Cardiac fibroblast (primary cell): ENCODE results near the gene NMRAL1.

Experiments
- DNase-seq, 2 donors: peaks; one replicate each; pipeline versions ENCODE4 v3.0.0 to v3.0.0-alpha.2; 2010; ENCODE audit warnings: low read depth in 2 of 2
- H3K4me3 ChIP-seq, 2 donors: replicated peaks in 1 of 2; 1 replicate in 1 of 2; 2 replicates in 1 of 2; pipeline ENCODE4 v1.5.1; 2011; ENCODE audit warnings: low read depth in 2 of 2, low read length in 2 of 2, mild to moderate bottlenecking in 2 of 2, moderate library complexity in 1 of 2
- CTCF ChIP-seq: IDR thresholded peaks from one replicate; pipeline ENCODE4 v1.5.1; 2011; ENCODE audit warnings: low read depth, mild to moderate bottlenecking, low read length, inconsistent platforms

Gene NMRAL1

GRCh38 chr16:4443986-4444385 is 30.4 kb downstream of the NMRAL1 start:
- TF ChIP-seq CTCF: no peak

DNA sequence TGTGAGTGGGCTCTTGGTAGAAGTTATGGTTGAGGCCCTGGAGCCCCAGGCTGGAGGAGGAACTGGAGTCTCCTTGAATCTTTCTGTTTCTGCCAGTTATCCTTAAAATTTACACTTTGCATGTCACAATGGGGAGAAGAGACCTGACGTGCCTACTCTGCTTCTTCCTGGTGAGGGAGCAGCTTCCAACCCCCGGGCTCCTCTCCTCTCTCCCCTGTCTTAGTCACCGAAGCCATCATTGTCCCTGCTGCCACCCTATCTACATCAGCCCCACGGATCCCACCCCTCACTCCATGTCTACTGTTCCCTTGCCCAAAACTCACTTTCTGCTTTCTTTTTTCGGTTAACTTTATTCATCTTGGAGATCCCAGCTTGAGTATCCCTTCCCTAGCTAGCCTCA is 31.2 kb downstream of the NMRAL1 start:
- no peak for TF ChIP-seq CTCF
- DNase-seq: no peak
- H3K4me3 ChIP-seq: no peak overlapping the region

More at GRCh38 chr16:4443986-4444385, 30.4 kb downstream of the NMRAL1 start:
- H3K4me3 ChIP-seq: no peak overlapping the region
- DNase-seq: no peak

DNA sequence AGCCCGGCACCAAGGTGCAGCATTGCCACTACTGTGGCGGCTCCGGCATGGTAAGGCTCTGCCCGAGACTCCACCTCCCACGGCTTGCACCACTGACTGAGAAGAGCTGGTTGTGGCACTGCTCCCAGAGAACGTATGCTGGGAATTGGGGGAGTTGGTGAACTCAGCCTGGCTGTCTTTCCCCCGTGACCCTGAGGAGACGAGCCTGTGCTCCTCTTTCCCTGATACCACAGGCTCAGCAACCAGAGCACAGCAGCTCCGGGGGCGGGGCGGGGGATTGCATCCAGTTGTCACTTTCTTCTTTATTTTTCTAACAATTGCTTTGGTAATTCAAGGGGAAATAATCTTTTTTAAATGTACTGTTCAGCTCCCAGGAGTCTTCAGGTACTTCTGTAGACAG is 32.1 kb downstream of the NMRAL1 start:
- TF ChIP-seq CTCF: no peak

DNA sequence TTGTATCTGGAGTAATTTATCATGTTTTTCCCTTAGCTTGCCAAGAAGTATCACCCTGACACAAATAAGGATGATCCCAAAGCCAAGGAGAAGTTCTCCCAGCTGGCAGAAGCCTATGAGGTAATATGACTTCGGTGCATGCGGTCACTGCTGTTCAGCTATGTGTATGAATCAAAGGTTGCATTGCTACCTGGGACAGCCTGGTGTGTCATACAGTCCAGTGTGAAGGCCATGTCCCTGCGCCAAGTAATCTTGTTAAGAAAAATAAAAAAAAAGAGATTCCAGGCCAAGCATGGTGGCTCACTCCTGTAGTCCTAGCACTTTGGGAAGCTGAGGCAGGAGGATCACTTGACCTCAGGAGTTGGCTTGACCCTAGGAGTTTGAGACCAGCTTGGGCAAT is 37.1 kb downstream of the NMRAL1 start:
- no peak for DNase-seq
- TF ChIP-seq CTCF: no peak
- no peak overlapping the region for H3K4me3 ChIP-seq

More for the DNA sequence above, 32.1 kb downstream of the NMRAL1 start:
- DNase-seq: no peak
- no peak overlapping the region for H3K4me3 ChIP-seq

DNA sequence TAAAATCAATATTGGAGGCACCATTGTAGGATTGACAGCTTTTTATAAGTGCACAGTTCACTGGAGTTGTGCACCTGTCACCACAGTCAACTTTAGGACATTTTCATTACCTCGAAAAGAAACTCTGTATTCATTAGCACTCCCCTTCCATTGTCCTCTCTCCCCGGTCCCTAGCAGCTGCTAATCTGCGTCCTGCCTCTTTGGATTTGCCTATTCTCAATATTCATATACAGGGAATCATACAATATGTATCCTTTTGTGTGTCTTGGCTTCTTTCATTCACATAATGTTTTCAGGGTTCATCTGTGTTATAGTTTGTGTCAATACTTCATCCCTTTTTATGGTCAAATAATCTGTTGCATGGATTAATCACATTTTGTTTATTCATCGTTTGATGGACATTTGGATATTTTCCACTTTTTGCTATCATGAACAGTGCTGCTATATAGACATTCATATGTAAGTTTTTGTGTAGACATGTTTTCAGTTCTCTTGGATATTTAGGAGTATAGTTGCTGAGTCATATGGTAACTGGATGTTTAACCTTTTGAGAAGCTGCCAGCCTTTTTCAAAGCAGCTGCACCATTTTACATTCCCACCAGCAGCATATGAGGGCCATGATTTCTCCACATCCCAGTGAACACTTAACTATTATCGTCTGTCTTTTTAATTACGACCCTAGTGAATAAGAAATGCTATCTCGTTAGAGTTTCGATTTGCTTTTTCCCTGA is 38.9 kb downstream of the NMRAL1 start:
- TF ChIP-seq CTCF: no peak
- H3K4me3 ChIP-seq: no peak overlapping the region
- DNase-seq: peak in 1 of 2 donors; percentile 28

- H3K4me3 ChIP-seq: no peak overlapping the region
- DNase-seq: no peak
- TF ChIP-seq CTCF: no peak
Measured at GRCh38 chr16:4433914-4434787, 40.3 kb downstream of the NMRAL1 start.
